Measurements from ENCODE around the gene CLCA1. TPM values are rescaled to one million over a fixed set of nuclear protein-coding genes. Genes with fewer than 3 reads are reported as not detected.
"Not testable (repeated sequence)": the region's sequence is repeated elsewhere in the genome, so short reads cannot be mapped to it uniquely, and the experiment has no call there.

CLCA1 gene
- total and polyA plus RNA-seq, 8 donors = 0.05 to 0.44 (median 0.11) TPM; not detected in 5

DNA sequence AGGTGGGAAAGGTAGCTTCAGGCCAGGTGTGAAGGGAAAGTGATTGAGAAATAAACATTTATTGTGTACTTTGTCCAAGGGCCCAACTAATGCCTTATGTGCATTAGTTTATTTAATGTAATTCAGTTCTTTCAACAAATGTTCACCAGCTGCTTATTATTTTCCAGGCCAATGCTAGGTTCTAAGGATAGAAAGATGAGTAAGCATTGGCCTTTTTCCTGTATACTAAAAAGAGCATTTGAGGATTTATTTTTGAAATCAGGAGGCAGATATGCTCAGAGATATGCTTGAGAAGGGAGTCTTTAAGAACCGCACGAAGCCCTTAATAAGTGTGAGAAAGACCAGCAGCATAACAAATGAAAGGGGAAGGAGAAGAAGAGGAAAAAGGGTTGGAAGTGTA is 32.0 kb downstream of the CLCA1 start:
- TF ChIP-seq, protein P1, sequence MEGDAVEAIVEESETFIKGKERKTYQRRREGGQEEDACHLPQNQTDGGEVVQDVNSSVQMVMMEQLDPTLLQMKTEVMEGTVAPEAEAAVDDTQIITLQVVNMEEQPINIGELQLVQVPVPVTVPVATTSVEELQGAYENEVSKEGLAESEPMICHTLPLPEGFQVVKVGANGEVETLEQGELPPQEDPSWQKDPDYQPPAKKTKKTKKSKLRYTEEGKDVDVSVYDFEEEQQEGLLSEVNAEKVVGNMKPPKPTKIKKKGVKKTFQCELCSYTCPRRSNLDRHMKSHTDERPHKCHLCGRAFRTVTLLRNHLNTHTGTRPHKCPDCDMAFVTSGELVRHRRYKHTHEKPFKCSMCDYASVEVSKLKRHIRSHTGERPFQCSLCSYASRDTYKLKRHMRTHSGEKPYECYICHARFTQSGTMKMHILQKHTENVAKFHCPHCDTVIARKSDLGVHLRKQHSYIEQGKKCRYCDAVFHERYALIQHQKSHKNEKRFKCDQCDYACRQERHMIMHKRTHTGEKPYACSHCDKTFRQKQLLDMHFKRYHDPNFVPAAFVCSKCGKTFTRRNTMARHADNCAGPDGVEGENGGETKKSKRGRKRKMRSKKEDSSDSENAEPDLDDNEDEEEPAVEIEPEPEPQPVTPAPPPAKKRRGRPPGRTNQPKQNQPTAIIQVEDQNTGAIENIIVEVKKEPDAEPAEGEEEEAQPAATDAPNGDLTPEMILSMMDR (IDR thresholded peaks at IDR 0.05) = no peak
- no peak for FAIRE-seq
- WGBS, 2 donors = 61 to 69% methylated on average over 2 of the region's 2 CpGs

DNA sequence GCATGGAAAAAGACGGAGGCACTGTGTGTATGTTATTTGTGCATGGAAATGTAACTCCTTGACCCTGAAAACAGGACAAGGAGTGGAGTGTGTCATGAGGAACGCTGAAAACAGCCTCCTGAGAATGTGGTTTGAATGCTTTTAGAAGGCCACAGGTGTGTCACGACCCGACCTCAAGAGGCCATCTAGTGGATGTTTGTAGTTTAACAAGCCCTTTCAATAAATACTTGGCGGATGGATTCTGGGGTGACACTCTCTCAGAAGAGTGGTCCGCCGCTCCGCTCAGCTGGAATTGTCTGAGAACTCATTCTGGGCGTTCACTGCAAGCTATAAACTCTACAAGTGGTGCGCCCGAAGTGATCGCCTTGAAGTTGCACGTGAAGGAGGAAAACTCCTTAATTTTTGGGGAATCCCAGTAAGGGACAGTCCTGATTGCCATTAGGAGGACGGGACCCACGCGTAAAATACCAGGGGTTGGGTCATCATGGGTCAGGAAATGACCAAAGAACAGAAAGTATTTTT is 33.5 kb downstream of the CLCA1 start:
- H3K4me3 ChIP-seq = peak overlapping the region in 1 of 4 donors; percentile 26
- not testable (repeated sequence) for DNase-seq, H3K27ac ChIP-seq, FAIRE-seq, H3K36me3 ChIP-seq, H3K9me3 ChIP-seq, H3K4me1 ChIP-seq, H3K27me3 ChIP-seq
- intact Hi-C loops (cut with DNase I) = loop anchor here in 2 of 3 donors (10.0 kb wide), 1 partner anchor 117 kb away; no protein-coding TSS in a partner anchor
- peak; percentile 53 to 80 (median 78) for ATAC-seq
- TF ChIP-seq, protein P1 (IDR thresholded peaks at IDR 0.05) = peak in 3 of 4 donors; percentile 23 to 43 (median 32)
- 17 to 21% methylated on average over 16 of the region's 16 CpGs for WGBS, 2 donors

More for the DNA sequence above, 32.0 kb downstream of the CLCA1 start:
- Histone ChIP-seq H3K4me3 (no peak overlapping the region), H3K27me3 (no peaks in the 10 kb centered on the region), H3K27ac (no peak overlapping the region), H3K36me3 (no peaks in the 10 kb centered on the region), H3K9me3 (no peaks in the 10 kb centered on the region), H3K4me1 (no peaks in the 10 kb centered on the region)
- ATAC-seq = no peak
- no peak for DNase-seq
- intact Hi-C loops (cut with DNase I) = loop anchor here in 2 of 3 donors (10.0 kb wide), 1 partner anchor 116 kb away; no protein-coding TSS in a partner anchor

DNA sequence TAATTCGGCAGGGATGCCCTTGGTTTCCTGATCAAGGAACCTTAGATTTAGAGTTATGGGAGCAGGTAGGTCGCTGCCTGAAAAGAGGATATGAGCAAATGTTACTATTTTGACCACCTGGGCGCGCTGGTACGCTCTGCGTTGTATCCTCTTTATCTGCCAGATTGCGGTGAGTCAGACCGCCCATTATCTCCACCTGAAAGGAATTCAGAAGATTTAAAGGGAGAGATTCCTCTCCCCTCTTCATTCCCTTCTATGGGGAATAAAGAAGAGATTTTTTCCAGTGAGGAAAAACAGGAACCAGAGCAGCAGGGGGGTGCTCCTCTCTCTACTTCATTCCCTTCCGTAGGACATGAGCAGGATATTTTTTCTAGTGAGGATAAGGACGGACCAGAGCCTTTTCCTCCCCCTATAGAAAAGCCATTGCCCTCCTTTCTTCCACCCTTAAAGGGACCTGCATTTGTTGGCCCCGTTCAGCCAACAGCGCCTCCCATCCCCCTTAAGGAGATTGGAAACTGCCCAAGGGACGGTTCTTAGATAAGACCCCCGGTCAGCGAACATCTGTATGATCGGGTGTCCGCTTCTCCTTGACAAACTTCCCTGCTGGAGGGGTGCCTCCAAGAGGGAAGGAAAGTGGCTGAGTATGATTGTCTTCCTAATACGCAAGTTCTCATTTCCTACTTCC is 34.1 kb downstream of the CLCA1 start:
- Histone ChIP-seq H3K4me3 (peak overlapping the region in 1 of 4 donors; percentile 26), H3K9me3 (no peaks in the 10 kb centered on the region), H3K4me1 (no peaks in the 10 kb centered on the region), H3K36me3 (no peaks in the 10 kb centered on the region), H3K27me3 (no peaks in the 10 kb centered on the region), H3K27ac (peak overlapping the region in 1 of 4 donors; percentile 17)
- TF ChIP-seq, protein P1 (IDR thresholded peaks at IDR 0.05) = no peak
- intact Hi-C loops (cut with DNase I) = loop anchor here in 2 of 3 donors (10.0 kb wide), 1 partner anchor 118 kb away; no protein-coding TSS in a partner anchor
- DNase-seq (no peak), ATAC-seq (peak; percentile 34 to 72 (median 60)), FAIRE-seq (no peak)
- 36 to 37% methylated on average over 18 of the region's 18 CpGs for WGBS, 2 donors

DNA sequence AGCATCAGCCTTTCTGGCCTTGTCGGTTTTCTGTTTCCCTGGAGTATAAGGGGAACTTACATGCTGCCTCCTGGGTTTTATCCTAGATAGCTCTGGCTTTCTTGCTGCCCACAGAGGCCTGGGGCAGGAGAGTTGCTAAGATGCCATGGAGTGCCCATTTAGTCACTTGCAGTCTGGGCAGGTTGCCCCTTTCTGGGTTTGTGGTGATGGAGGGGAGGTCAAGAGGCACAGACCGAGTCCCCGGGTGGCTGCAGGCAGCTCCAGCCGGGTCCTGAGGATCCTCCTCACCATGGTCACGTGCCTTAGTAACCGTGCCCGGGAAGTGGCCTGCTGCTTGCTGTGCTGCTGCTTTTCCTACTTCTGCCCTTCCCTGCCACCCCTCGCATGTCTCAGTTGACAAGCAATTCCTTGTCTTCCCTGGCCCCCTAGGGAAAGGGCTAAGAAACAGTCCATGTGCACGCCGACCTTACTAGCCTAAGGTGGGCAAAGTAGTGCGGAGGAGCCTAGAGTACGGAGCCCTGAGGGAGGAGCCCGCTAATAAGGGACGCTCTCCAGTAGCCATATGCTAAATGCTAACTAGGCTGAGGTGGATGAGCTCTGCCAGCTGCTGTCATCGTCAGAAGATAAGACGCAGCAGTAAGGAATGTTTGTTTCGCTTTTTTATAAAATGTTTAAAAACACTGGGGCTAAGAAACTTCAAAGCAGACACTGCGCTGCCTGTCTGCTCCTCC is 34.8 kb downstream of the CLCA1 start:
- FAIRE-seq (no peak), ATAC-seq (peak in 3 of 4 donors; percentile 14 to 44 (median 42)), DNase-seq (no peak)
- TF ChIP-seq, protein P1 (IDR thresholded peaks at IDR 0.05) = no peak
- 47 to 49% methylated on average over 18 of the region's 18 CpGs for WGBS, 2 donors
- Histone ChIP-seq H3K27ac (peak overlapping the region in 1 of 4 donors; percentile 23), H3K4me1 (no peaks in the 10 kb centered on the region), H3K27me3 (no peaks in the 10 kb centered on the region), H3K36me3 (no peaks in the 10 kb centered on the region), H3K4me3 (peak overlapping the region in 1 of 4 donors; percentile 18), H3K9me3 (no peaks in the 10 kb centered on the region)
- intact Hi-C loops (cut with DNase I) = loop anchor here in 2 of 3 donors (10.0 kb wide), 1 partner anchor 119 kb away; no protein-coding TSS in a partner anchor

Measured in pancreas (tissue), 10 donors.